ENCODE data around the gene BUB1. TPM values are rescaled to one million over a fixed set of nuclear protein-coding genes. Genes with fewer than 3 reads are reported as not detected.

BUB1 gene
- total and polyA plus RNA-seq, 9 of the 15 experiments (the other 6 are each of a cell fraction or from before 2014, with no cell fraction given) = 73.4 to 247 (median 118) TPM

GRCh38 chr2:110678457-110679336 lies 834 bp upstream of the BUB1 start (continued):
- TF ChIP-seq, protein P1, sequence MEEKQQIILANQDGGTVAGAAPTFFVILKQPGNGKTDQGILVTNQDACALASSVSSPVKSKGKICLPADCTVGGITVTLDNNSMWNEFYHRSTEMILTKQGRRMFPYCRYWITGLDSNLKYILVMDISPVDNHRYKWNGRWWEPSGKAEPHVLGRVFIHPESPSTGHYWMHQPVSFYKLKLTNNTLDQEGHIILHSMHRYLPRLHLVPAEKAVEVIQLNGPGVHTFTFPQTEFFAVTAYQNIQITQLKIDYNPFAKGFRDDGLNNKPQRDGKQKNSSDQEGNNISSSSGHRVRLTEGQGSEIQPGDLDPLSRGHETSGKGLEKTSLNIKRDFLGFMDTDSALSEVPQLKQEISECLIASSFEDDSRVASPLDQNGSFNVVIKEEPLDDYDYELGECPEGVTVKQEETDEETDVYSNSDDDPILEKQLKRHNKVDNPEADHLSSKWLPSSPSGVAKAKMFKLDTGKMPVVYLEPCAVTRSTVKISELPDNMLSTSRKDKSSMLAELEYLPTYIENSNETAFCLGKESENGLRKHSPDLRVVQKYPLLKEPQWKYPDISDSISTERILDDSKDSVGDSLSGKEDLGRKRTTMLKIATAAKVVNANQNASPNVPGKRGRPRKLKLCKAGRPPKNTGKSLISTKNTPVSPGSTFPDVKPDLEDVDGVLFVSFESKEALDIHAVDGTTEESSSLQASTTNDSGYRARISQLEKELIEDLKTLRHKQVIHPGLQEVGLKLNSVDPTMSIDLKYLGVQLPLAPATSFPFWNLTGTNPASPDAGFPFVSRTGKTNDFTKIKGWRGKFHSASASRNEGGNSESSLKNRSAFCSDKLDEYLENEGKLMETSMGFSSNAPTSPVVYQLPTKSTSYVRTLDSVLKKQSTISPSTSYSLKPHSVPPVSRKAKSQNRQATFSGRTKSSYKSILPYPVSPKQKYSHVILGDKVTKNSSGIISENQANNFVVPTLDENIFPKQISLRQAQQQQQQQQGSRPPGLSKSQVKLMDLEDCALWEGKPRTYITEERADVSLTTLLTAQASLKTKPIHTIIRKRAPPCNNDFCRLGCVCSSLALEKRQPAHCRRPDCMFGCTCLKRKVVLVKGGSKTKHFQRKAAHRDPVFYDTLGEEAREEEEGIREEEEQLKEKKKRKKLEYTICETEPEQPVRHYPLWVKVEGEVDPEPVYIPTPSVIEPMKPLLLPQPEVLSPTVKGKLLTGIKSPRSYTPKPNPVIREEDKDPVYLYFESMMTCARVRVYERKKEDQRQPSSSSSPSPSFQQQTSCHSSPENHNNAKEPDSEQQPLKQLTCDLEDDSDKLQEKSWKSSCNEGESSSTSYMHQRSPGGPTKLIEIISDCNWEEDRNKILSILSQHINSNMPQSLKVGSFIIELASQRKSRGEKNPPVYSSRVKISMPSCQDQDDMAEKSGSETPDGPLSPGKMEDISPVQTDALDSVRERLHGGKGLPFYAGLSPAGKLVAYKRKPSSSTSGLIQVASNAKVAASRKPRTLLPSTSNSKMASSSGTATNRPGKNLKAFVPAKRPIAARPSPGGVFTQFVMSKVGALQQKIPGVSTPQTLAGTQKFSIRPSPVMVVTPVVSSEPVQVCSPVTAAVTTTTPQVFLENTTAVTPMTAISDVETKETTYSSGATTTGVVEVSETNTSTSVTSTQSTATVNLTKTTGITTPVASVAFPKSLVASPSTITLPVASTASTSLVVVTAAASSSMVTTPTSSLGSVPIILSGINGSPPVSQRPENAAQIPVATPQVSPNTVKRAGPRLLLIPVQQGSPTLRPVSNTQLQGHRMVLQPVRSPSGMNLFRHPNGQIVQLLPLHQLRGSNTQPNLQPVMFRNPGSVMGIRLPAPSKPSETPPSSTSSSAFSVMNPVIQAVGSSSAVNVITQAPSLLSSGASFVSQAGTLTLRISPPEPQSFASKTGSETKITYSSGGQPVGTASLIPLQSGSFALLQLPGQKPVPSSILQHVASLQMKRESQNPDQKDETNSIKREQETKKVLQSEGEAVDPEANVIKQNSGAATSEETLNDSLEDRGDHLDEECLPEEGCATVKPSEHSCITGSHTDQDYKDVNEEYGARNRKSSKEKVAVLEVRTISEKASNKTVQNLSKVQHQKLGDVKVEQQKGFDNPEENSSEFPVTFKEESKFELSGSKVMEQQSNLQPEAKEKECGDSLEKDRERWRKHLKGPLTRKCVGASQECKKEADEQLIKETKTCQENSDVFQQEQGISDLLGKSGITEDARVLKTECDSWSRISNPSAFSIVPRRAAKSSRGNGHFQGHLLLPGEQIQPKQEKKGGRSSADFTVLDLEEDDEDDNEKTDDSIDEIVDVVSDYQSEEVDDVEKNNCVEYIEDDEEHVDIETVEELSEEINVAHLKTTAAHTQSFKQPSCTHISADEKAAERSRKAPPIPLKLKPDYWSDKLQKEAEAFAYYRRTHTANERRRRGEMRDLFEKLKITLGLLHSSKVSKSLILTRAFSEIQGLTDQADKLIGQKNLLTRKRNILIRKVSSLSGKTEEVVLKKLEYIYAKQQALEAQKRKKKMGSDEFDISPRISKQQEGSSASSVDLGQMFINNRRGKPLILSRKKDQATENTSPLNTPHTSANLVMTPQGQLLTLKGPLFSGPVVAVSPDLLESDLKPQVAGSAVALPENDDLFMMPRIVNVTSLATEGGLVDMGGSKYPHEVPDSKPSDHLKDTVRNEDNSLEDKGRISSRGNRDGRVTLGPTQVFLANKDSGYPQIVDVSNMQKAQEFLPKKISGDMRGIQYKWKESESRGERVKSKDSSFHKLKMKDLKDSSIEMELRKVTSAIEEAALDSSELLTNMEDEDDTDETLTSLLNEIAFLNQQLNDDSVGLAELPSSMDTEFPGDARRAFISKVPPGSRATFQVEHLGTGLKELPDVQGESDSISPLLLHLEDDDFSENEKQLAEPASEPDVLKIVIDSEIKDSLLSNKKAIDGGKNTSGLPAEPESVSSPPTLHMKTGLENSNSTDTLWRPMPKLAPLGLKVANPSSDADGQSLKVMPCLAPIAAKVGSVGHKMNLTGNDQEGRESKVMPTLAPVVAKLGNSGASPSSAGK (IDR thresholded peaks at IDR 0.05) = no peak
- no peak for TF ChIP-seq AFF1 (IDR thresholded peaks at IDR 0.05; ENCODE audit: low read depth in 1 of 2, partially characterized antibody in 2 of 2)
- TF ChIP-seq POLR2A (conservative IDR thresholded peaks at IDR 0.05) = peak; percentile 57
- TF ChIP-seq ZNF584 (CRISPR knock-in tag; IDR thresholded peaks at IDR 0.05; ENCODE audit: low read depth) = 0 out of 2 replicates have a peak, but pooled peaks have one; percentile 8
- no peak for TF ChIP-seq ZKSCAN1 (IDR thresholded peaks at IDR 0.05; ENCODE audit: low read depth, low read length)
- no peak; the same call in 1 of the 2 replicates for TF ChIP-seq ZNF592 (IDR thresholded peaks at IDR 0.05)

Measured in K562 (cell line).